GM21723 (cell line): ENCODE measurements around the gene MARCO.

Experiments used
- ATAC-seq: cut with Tn5 transposase; IDR thresholded peaks from one replicate; pipeline ENCODE4 v1.9.1; 2021; ENCODE audit warnings: mild to moderate bottlenecking, moderate library complexity; ENCODE audit not compliant: unreplicated experiment

MARCO gene

GRCh38 chr2:118942031-118942430 is at the start of gene MARCO:
TSS of gene MARCO (plus strand) at chr2:118942194. CDS start at chr2:118942301, 107 bp downstream.
- ATAC-seq: no peak

GRCh38 chr2:118893100-118893499 is 48.9 kb upstream of the MARCO start:
- ATAC-seq: no peak

GRCh38 chr2:118902266-118903028 is 39.5 kb upstream of the MARCO start:
- ATAC-seq: no peak

GRCh38 chr2:118903029-118903351 is 39.0 kb upstream of the MARCO start:
- ATAC-seq: no peak

GRCh38 chr2:118903551-118904479 is 38.2 kb upstream of the MARCO start:
- ATAC-seq: no peak

- ATAC-seq: no peak
Observed at GRCh38 chr2:118905206-118905605, 36.8 kb upstream of the MARCO start.

GRCh38 chr2:118906186-118906585 is 35.8 kb upstream of the MARCO start:
- ATAC-seq: no peak

GRCh38 chr2:118907759-118908158 is 34.2 kb upstream of the MARCO start:
- ATAC-seq: no peak

- no peak for ATAC-seq
Observed at GRCh38 chr2:118909191-118909590, 32.8 kb upstream of the MARCO start.

GRCh38 chr2:118911166-118911856 is 30.7 kb upstream of the MARCO start:
- no peak for ATAC-seq

GRCh38 chr2:118911936-118912335 is 30.1 kb upstream of the MARCO start:
- ATAC-seq: no peak

GRCh38 chr2:118913131-118913802 is 28.7 kb upstream of the MARCO start:
- ATAC-seq: no peak

- ATAC-seq: no peak
Observed at GRCh38 chr2:118913803-118914645, 28.0 kb upstream of the MARCO start.

GRCh38 chr2:118914721-118915453 is 27.1 kb upstream of the MARCO start:
- ATAC-seq: no peak

GRCh38 chr2:118918017-118918416 is 24.0 kb upstream of the MARCO start:
- no peak for ATAC-seq

- no peak for ATAC-seq
Observed at GRCh38 chr2:118921646-118922045, 20.3 kb upstream of the MARCO start.

- no peak for ATAC-seq
Observed at GRCh38 chr2:118922254-118922653, 19.7 kb upstream of the MARCO start.

GRCh38 chr2:118923371-118923770 is 18.6 kb upstream of the MARCO start:
- no peak for ATAC-seq

- no peak for ATAC-seq
Observed at GRCh38 chr2:118925476-118925875, 16.5 kb upstream of the MARCO start.
